Measurements from ENCODE around the gene KDM6B. TPM values are rescaled to one million over a fixed set of nuclear protein-coding genes. Genes with fewer than 3 reads are reported as not detected.

Gene KDM6B
- total and polyA plus RNA-seq, 12 donors, result 5.2 to 35.4 (median 25.3) TPM

DNA sequence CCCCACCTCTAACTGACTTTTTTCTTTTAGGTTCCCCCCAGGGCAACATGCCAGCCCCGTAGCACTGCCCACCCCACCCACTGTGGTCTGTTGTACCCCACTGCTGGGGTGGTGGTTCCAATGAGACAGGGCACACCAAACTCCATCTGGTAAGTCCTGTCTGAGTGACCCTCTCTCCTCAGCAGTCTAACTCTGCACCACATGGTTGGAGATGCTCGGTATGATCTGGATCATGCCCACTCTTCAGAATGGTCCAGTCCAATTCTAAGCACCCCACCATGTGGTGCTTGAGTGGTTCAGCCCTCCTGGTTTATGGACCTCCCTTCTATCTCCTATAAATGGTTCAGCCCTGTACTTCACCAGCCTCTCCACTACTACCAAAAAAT, 5.9 kb downstream of the KDM6B start:
- Histone ChIP-seq H3K36me3 (peaks cover 0 to 15% (median 0%) of the 10 kb centered on the region in 9 donors), H3K27me3 (no peaks in the 10 kb centered on the region), H3K9me3 (no peaks in the 10 kb centered on the region), H3K4me3 (peak overlapping the region in 1 of 10 donors; percentile 68), H3K27ac (peak overlapping the region in 5 of 10 donors; percentile 35 to 100 (median 96)), H3K4me1 (peaks cover 9 to 62% (median 54%) of the 10 kb centered on the region in 9 donors)
- intact Hi-C loops (cut with DNase I), result loop anchor here in 3 of 10 donors (5.0 to 10.0 kb wide), 3 partner anchors 95 to 315 kb away; partner anchors contain the start of gene PER1 (in 3 of the 3)
- TF ChIP-seq CTCF (IDR thresholded peaks at IDR 0.05), result no peak
- WGBS, 2 donors, result 41 to 50% methylated on average over 2 of the region's 2 CpGs
- ATAC-seq, result no peak
- DNase-seq, result no peak

DNA sequence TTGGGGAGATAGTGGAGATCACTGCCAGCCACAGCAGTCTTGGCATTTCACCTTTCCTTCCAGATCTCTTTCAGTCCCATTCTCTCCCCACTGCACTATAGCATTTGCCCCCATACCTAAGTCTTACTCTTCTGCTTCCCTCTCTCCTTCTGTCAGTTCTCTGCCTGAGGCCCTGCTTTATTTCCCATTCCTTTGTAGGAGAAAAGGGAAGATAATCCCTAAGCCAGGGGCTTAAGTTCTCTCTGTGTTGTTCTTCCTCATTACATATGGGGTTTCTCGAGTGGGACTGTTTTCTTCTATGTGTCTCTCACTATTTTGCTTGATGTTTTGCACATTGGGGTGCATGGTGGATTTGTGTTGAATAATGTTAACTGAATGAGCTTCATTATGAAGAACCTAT, 6.4 kb downstream of the KDM6B start:
- Histone ChIP-seq H3K36me3 (peaks cover 0 to 19% (median 1%) of the 10 kb centered on the region in 9 donors), H3K4me1 (peaks cover 14 to 68% (median 60%) of the 10 kb centered on the region in 9 donors), H3K4me3 (peak overlapping the region in 1 of 10 donors; percentile 68), H3K27me3 (no peaks in the 10 kb centered on the region), H3K27ac (peak overlapping the region in 5 of 10 donors; percentile 96 to 100 (median 99)), H3K9me3 (no peaks in the 10 kb centered on the region)
- WGBS, 2 donors, result 53 to 63% methylated on average over 1 of the region's 1 CpG
- TF ChIP-seq CTCF (IDR thresholded peaks at IDR 0.05), result no peak
- ATAC-seq (no peak), DNase-seq (no peak)
- intact Hi-C loops (cut with DNase I), result loop anchor here in 2 of 10 donors (5.0 to 10.0 kb wide), 2 partner anchors 312 to 314 kb away; partner anchors contain the start of gene PER1 (in 2 of the 2)

- Histone ChIP-seq H3K9me3 (no peaks in the 10 kb centered on the region), H3K4me1 (peaks cover 17 to 72% (median 62%) of the 10 kb centered on the region in 9 donors), H3K4me3 (peak overlapping the region in 7 of 10 donors; percentile 68 to 90 (median 77)), H3K27me3 (no peaks in the 10 kb centered on the region), H3K36me3 (peaks cover 0 to 24% (median 5%) of the 10 kb centered on the region in 9 donors), H3K27ac (peak overlapping the region in 9 of 10 donors; percentile 90 to 100 (median 98))
- TF ChIP-seq CTCF (IDR thresholded peaks at IDR 0.05), result no peak
- no peak for DNase-seq
- WGBS, 2 donors, result 70 to 81% methylated on average over 1 of the region's 1 CpG
- no peak for ATAC-seq
- intact Hi-C loops (cut with DNase I), result loop anchor here in 2 of 10 donors (5.0 to 10.0 kb wide), 2 partner anchors 311 to 314 kb away; partner anchors contain the start of gene PER1 (in 2 of the 2)
Observed at GRCh38 chr17:7840875-7841274, 6.9 kb downstream of the KDM6B start.

DNA sequence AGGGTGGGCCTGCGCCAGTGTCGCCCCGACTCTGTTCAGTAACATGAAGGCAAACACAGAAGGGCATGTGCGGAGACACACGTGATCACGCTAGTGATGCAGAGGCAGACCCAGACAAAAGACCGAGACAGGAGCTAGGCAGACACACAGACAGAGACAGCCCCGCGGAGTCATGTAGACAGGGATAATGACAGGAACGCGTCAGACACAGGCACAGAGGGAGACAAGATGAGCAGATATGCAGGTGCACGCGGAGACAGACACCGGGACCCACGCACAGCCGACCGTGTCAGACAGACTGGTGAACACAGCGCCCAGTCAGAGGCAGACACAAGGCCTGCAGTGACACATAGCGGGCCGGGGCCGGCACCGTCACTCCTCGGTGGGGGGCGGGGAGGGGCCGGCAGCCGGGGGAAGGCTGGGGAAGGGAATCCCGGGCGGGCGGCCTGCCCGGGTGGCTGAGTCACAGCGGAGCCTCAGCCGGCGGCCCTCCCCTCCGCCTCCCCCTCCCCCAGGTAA, 7.4 kb downstream of the KDM6B start:
- Histone ChIP-seq H3K4me3 (peak overlapping the region; percentile 68 to 90 (median 76)), H3K27ac (peak overlapping the region; percentile 90 to 100 (median 97)), H3K9me3 (no peaks in the 10 kb centered on the region), H3K27me3 (no peaks in the 10 kb centered on the region), H3K4me1 (peaks cover 17 to 75% (median 61%) of the 10 kb centered on the region in 9 donors), H3K36me3 (peaks cover 0 to 30% (median 10%) of the 10 kb centered on the region in 9 donors)
- ATAC-seq (peak; percentile 49 to 82 (median 62)), DNase-seq (peak; percentile 89)
- intact Hi-C loops (cut with DNase I), result loop anchor here in 2 of 10 donors (5.0 to 10.0 kb wide), 2 partner anchors 311 to 313 kb away; partner anchors contain the start of gene PER1 (in 2 of the 2)
- 2% methylated on average over 34 of the region's 34 CpGs for WGBS, 2 donors
- peak in 6 of 9 donors; percentile 16 to 70 (median 57) for TF ChIP-seq CTCF (IDR thresholded peaks at IDR 0.05)

Measured in heart right ventricle (tissue), 16 donors.